ENCODE results near the gene IL32. TPM values are rescaled to one million over a fixed set of nuclear protein-coding genes. Genes with fewer than 3 reads are reported as not detected.

The IL32 gene
- total and polyA plus RNA-seq, 9 of the 15 experiments (the other 6 are each of a cell fraction or from before 2014, with no cell fraction given): 0.21 to 2.2 (median 0.37) TPM; not detected in 3

GRCh38 chr16:3022684-3023414 lies 42.6 kb upstream of the IL32 start (continued):
- TF ChIP-seq RREB1 (CRISPR knock-in tag; IDR thresholded peaks at IDR 0.05): 0 out of 2 replicates have a peak, but pooled peaks have one; percentile 9
- no peak for TF ChIP-seq ELF2 (CRISPR knock-in tag; IDR thresholded peaks at IDR 0.05)
- no peak for TF ChIP-seq ID3 (CRISPR knock-in tag; IDR thresholded peaks at IDR 0.05)
- TF ChIP-seq ID3 (tag; IDR thresholded peaks at IDR 0.05): no peak
- TF ChIP-seq ZKSCAN8 (CRISPR knock-in tag; IDR thresholded peaks at IDR 0.05): no peak
- no peak for TF ChIP-seq NONO (IDR thresholded peaks at IDR 0.05; ENCODE audit: low read depth in 2 of 2, low read length in 1 of 2)
- TF ChIP-seq EZH2 (IDR thresholded peaks at IDR 0.05; ENCODE audit: borderline replicate concordance, low read depth, low read length): no peak
- no peak for TF ChIP-seq ZNF507 (tag; conservative IDR thresholded peaks at IDR 0.05)
- no peak for TF ChIP-seq MTA2 (IDR thresholded peaks at IDR 0.05; ENCODE audit: low read depth)
- TF ChIP-seq NBN (IDR thresholded peaks at IDR 0.05; ENCODE audit: low read depth): no peak
- TF ChIP-seq ZBTB40 (IDR thresholded peaks at IDR 0.05): no peak
- no peak for TF ChIP-seq ZBTB40 (CRISPR knock-in tag; IDR thresholded peaks at IDR 0.05)
